CD4-positive, CD25-positive, alpha-beta regulatory T cell (primary cell): ENCODE data around the gene CUX1. TPM values are rescaled to one million over a fixed set of nuclear protein-coding genes. Genes with fewer than 3 reads are reported as not detected.
A peak's percentile ranks its signal among the peaks of the same experiment; 100 is the strongest.

Experiments
- ATAC-seq, 2 donors: fragments of 150-1000 bp; cut with Tn5 transposase; one replicate each; pipeline ENCODE4 v1.10.0; 2021; ENCODE audit warnings: low read depth in 2 of 2, moderate number of reproducible peaks in 2 of 2, moderate library complexity in 1 of 2
- DNase-seq, 3 donors: peaks; one replicate each; pipeline versions ENCODE4 v3.0.0 to v3.0.0-alpha.2; 2012 to 2022; ENCODE audit warnings: mixed read lengths in 1 of 3
- H3K27ac ChIP-seq: one replicate; pipeline ENCODE4 v1.7.0; 2013; ENCODE audit warnings: mild to moderate bottlenecking, low read length; ENCODE audit not compliant: insufficient read depth, poor library complexity, severe bottlenecking
- H3K27me3 ChIP-seq: one replicate; pipeline ENCODE4 v1.7.0; 2013; ENCODE audit warnings: low read length; ENCODE audit not compliant: control insufficient read depth, insufficient read depth
- H3K36me3 ChIP-seq: one replicate; pipeline ENCODE4 v1.7.0; 2013; ENCODE audit warnings: mild to moderate bottlenecking, low read length, moderate library complexity; ENCODE audit not compliant: control insufficient read depth, insufficient read depth
- H3K4me1 ChIP-seq: 2 replicates; pipeline ENCODE4 v1.7.0; 2013; ENCODE audit warnings: mild to moderate bottlenecking, low read length; ENCODE audit not compliant: insufficient read depth, control insufficient read depth, poor library complexity, severe bottlenecking
- H3K4me3 ChIP-seq: one replicate; pipeline ENCODE4 v1.7.0; 2013; ENCODE audit warnings: low read depth, mild to moderate bottlenecking, low read length, moderate library complexity
- H3K9me3 ChIP-seq, 2 experiments: 1 replicate in 1 of 2; 2 replicates in 1 of 2; pipeline ENCODE4 v1.7.0; 2013; ENCODE audit warnings: low read length in 2 of 2, mild to moderate bottlenecking in 1 of 2, moderate library complexity in 1 of 2; ENCODE audit not compliant: control insufficient read depth in 2 of 2
- H3K27ac Mint-ChIP-seq, 3 donors: one replicate each; pipeline ENCODE4 v1.8.0; 2020 to 2022; ENCODE audit warnings: mild to moderate bottlenecking in 3 of 3, mixed read lengths in 3 of 3, moderate library complexity in 2 of 3
- H3K27me3 Mint-ChIP-seq: one replicate; pipeline ENCODE4 v1.8.0; 2022; ENCODE audit warnings: mild to moderate bottlenecking, mixed read lengths
- H3K36me3 Mint-ChIP-seq: one replicate; pipeline ENCODE4 v1.8.0; 2020; ENCODE audit warnings: mixed read lengths
- H3K4me1 Mint-ChIP-seq, 4 donors: one replicate each; pipeline ENCODE4 v1.8.0; 2020 to 2022; ENCODE audit warnings: mixed read lengths in 4 of 4, mild to moderate bottlenecking in 1 of 4
- H3K4me3 Mint-ChIP-seq, 4 donors: one replicate each; pipeline ENCODE4 v1.8.0; 2020 to 2022; ENCODE audit warnings: mild to moderate bottlenecking in 4 of 4, mixed read lengths in 4 of 4, moderate library complexity in 3 of 4
- H3K9me3 Mint-ChIP-seq, 7 donors: one replicate each; pipeline ENCODE4 v1.8.0; 2020 to 2022; ENCODE audit warnings: mixed read lengths in 7 of 7, mild to moderate bottlenecking in 3 of 7, moderate library complexity in 2 of 7
- polyA plus RNA-seq, 4 donors: library from polyadenylated mRNA; unstranded; fragments of 300-500 nt; fragmentation: Illumina TruSeq; gene quantifications; one replicate each; pipeline ENCODE4 v1.2.3, GENCODE V29; 2021
- total RNA-seq: library from RNA; stranded (reverse); gene quantifications from one replicate; pipeline ENCODE4 v1.2.3, GENCODE V29; 2022

CUX1 gene
- total and polyA plus RNA-seq, 5 donors from 2014 or later = 6.0 to 45.1 (median 7.8) TPM

DNA sequence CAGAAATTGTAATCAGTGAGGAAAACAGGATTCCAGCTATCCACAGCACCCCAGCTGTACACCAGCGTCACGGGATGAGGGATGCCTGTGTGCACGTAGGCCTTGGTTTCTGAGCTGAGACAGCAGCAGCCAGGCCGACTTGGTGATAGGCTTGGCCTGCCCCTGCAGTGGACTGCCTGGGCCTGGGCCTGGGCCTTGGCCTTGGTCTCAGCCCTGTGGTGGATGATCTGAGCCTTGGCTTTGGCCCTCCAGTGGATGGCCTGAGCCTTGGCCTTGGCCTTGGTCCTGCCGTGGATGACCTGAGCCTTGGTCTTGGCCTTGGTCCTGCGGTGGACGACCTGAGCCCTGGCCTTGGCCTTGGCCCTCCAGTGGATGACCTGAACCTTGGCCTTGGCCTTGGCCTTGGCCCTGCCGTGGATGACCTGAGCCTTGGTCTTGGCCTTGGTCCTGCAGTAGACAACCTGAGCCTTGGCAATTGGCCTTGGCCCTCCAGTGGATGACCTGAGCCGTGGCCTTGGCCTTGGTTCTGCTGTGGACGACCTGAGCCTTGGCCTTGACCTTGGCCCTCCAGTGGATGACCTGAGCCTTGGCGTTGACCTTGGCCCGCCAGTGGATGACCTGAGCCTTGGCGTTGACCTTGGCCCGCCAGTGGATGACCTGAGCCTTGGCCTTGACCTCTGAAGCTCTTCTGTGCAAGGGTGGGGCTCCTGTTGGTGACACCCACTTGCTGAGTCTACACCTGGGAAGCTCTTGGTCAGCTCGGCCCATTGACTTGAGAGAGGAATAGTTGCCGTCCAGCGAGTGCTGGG lies 93.8 kb downstream of the CUX1 start:
- ATAC-seq (no peak), DNase-seq (no peak)
- Mint-ChIP-seq H3K27ac (no peak overlapping the region), H3K9me3 (no peaks in the 10 kb centered on the region), H3K4me3 (no peak overlapping the region), H3K36me3 (peaks cover 12% of the 10 kb centered on the region), H3K4me1 (peaks cover 5 to 18% (median 11%) of the 10 kb centered on the region in 4 donors), H3K27me3 (no peaks in the 10 kb centered on the region)
- Histone ChIP-seq H3K27me3 (no peaks in the 10 kb centered on the region), H3K9me3 (no peaks in the 10 kb centered on the region), H3K36me3 (peaks cover 5% of the 10 kb centered on the region), H3K4me3 (no peak overlapping the region), H3K4me1 (no peaks in the 10 kb centered on the region), H3K27ac (no peak overlapping the region)

DNA sequence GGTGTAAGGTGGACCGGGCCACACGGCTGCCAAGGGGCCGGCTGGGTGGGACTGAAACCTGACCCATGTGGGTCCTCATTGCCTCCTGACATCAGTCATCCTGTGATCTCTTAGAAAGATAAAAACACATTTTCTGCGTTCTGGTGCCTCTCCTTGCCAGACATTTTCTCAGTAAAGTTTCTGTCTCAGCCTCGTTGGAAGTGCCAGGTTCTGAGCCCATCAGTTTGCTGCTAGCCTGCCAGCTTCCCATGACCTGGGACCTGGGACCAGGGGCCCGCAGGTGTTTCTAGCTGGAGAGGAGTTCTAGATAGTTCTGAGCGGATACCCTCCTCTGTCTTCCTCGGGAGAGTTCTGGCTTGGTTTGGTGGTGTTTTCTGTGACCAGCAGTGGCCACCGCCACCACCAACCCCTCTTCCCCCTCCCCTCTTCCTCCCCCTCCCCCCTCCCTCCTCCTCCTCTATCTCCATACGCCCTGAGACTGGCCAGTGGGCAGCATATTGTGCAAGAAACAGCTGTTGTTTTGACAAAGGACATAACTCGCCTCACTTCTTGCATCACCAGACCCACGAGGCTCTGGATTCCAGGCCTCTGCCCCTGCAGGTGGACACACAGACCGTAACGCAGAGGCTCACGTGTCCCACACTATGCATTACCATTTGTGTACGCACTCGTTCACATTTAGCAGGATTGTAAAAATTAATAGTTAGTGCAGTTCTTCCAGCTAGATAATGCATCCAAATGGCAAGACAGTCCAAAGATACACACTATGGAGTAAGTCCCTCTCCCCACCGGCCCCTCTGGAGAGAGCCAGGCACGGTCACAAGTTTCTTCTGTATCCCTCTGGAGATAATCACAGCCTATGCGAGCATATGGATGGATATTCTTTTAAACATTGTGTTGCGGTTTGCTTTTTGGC lies 94.6 kb downstream of the CUX1 start:
- peaks cover 5 to 18% (median 9%) of the 10 kb centered on the region in 4 donors for H3K4me1 Mint-ChIP-seq
- no peak overlapping the region for H3K27ac Mint-ChIP-seq
- no peak for ATAC-seq

DNA sequence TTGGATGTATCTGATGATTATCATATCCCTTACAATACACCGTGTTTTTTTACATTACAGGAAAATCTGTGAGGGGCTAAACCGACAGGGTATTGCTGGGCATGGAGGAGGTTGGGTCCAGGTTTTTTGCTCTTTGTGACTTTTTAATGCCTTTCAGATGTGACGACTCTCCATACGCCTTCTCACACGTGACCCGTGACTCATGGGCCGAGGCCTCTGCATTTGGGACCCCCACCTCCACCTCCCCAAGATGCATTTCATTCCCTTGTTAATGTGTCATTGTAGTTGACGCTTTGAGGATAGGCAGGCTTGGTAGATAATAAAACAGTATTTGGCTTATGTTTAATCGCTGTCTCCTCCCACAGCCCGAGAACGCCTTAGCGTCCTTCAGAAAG lies 95.3 kb downstream of the CUX1 start:
- H3K9me3 ChIP-seq = no peaks in the 10 kb centered on the region
- no peaks in the 10 kb centered on the region for H3K27me3 ChIP-seq
- Mint-ChIP-seq H3K36me3 (peaks cover 20% of the 10 kb centered on the region), H3K4me3 (no peak overlapping the region), H3K9me3 (no peaks in the 10 kb centered on the region), H3K27ac (peak overlapping the region in 1 of 3 donors; percentile 56), H3K4me1 (peaks cover 5 to 18% (median 10%) of the 10 kb centered on the region in 4 donors), H3K27me3 (no peaks in the 10 kb centered on the region)
- no peaks in the 10 kb centered on the region for H3K4me1 ChIP-seq
- H3K27ac ChIP-seq = no peak overlapping the region
- H3K36me3 ChIP-seq = peaks cover 17% of the 10 kb centered on the region
- no peak for DNase-seq
- no peak for ATAC-seq
- no peak overlapping the region for H3K4me3 ChIP-seq

More for the DNA sequence above, 94.6 kb downstream of the CUX1 start:
- Mint-ChIP-seq H3K9me3 (no peaks in the 10 kb centered on the region), H3K36me3 (peaks cover 17% of the 10 kb centered on the region), H3K4me3 (no peak overlapping the region), H3K27me3 (no peaks in the 10 kb centered on the region)
- H3K27me3 ChIP-seq = no peaks in the 10 kb centered on the region
- no peak for DNase-seq
- H3K4me3 ChIP-seq = no peak overlapping the region
- H3K9me3 ChIP-seq = no peaks in the 10 kb centered on the region
- H3K36me3 ChIP-seq = peaks cover 14% of the 10 kb centered on the region
- H3K27ac ChIP-seq = no peak overlapping the region
- no peaks in the 10 kb centered on the region for H3K4me1 ChIP-seq

DNA sequence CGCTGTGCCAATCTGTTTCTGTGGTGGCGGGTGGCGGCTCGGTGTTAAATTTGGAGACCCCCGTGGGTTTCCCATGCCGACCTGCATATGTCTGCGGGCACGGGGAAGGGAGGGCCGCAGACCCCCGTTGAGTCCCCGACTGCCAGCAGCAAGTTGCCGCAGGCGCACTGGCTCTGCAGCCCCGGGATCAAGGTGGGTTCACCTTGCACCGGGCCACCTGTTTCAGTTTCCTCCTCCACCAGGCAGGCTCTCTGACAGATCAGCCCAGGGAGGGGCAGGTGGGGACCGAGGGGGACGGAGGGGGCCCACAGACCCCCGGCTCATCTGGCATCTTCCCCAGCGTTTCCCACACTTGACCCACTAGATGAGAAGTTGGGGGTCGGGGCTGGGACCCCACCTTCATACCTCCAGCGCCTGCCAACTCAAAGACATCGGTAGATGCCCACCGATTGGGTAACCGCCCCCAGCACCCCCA lies 95.9 kb downstream of the CUX1 start:
- Histone ChIP-seq H3K36me3 (peaks cover 23% of the 10 kb centered on the region), H3K9me3 (no peaks in the 10 kb centered on the region), H3K27ac (no peak overlapping the region), H3K4me1 (no peaks in the 10 kb centered on the region), H3K4me3 (no peak overlapping the region), H3K27me3 (no peaks in the 10 kb centered on the region)
- Mint-ChIP-seq H3K27me3 (no peaks in the 10 kb centered on the region), H3K36me3 (peaks cover 22% of the 10 kb centered on the region), H3K4me3 (no peak overlapping the region), H3K9me3 (no peaks in the 10 kb centered on the region), H3K4me1 (peaks cover 5 to 18% (median 10%) of the 10 kb centered on the region in 4 donors), H3K27ac (no peak overlapping the region)
- ATAC-seq (no peak), DNase-seq (no peak)

DNA sequence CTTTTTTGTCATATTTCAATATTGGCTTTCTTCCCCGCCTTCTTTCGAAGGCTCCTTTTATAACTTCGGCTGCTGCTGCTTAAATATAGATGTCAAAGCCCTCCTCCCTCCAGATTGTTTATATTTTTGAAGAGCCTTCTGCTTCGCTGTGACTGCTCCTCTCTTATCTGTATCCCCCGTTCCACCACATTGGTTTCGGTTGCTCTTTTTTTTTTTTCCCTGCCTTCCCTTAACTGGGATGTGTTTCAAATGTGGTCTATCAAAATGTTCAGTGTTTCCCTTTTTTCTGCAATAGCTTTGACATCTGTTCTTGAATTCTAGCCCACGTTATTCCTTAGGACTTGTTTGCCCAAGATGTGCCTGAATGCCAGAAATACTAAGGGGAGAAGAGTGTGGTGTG lies 96.4 kb downstream of the CUX1 start:
- Histone ChIP-seq H3K27ac (no peak overlapping the region), H3K4me1 (no peaks in the 10 kb centered on the region), H3K4me3 (no peak overlapping the region), H3K36me3 (peaks cover 24% of the 10 kb centered on the region), H3K27me3 (no peaks in the 10 kb centered on the region), H3K9me3 (no peaks in the 10 kb centered on the region)
- Mint-ChIP-seq H3K4me3 (no peak overlapping the region), H3K4me1 (peaks cover 5 to 18% (median 9%) of the 10 kb centered on the region in 4 donors), H3K27ac (peak overlapping the region in 1 of 3 donors; percentile 16), H3K9me3 (no peaks in the 10 kb centered on the region), H3K36me3 (peaks cover 22% of the 10 kb centered on the region), H3K27me3 (no peaks in the 10 kb centered on the region)
- ATAC-seq (no peak), DNase-seq (no peak)

DNA sequence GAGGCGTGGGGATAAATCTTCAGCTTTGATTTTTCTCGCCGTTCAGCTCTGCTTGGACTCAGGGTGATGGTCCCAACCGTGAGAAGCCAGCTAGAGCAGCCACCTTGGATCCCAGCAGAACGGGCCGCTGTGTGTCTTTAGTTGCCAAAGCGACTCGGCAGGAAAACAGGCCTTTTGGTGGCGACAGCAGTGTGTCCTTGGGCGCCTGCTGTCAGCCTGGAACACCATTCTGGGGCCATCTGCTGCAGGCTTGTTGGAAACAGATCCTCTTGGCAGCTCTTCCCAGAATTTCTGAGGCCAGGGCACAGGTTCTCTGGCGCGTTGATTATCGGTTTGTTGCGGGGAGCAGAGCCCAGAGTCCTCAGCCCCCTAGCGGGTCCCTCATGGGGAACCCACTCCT lies 97.6 kb downstream of the CUX1 start:
- Mint-ChIP-seq H3K4me1 (peaks cover 5 to 17% (median 11%) of the 10 kb centered on the region in 4 donors), H3K4me3 (no peak overlapping the region), H3K36me3 (peaks cover 26% of the 10 kb centered on the region), H3K9me3 (no peaks in the 10 kb centered on the region), H3K27me3 (no peaks in the 10 kb centered on the region), H3K27ac (no peak overlapping the region)
- H3K36me3 ChIP-seq = peaks cover 24% of the 10 kb centered on the region
- no peaks in the 10 kb centered on the region for H3K9me3 ChIP-seq
- ATAC-seq (no peak), DNase-seq (no peak)
- no peaks in the 10 kb centered on the region for H3K4me1 ChIP-seq
- H3K27me3 ChIP-seq = no peaks in the 10 kb centered on the region
- no peak overlapping the region for H3K27ac ChIP-seq
- no peak overlapping the region for H3K4me3 ChIP-seq

DNA sequence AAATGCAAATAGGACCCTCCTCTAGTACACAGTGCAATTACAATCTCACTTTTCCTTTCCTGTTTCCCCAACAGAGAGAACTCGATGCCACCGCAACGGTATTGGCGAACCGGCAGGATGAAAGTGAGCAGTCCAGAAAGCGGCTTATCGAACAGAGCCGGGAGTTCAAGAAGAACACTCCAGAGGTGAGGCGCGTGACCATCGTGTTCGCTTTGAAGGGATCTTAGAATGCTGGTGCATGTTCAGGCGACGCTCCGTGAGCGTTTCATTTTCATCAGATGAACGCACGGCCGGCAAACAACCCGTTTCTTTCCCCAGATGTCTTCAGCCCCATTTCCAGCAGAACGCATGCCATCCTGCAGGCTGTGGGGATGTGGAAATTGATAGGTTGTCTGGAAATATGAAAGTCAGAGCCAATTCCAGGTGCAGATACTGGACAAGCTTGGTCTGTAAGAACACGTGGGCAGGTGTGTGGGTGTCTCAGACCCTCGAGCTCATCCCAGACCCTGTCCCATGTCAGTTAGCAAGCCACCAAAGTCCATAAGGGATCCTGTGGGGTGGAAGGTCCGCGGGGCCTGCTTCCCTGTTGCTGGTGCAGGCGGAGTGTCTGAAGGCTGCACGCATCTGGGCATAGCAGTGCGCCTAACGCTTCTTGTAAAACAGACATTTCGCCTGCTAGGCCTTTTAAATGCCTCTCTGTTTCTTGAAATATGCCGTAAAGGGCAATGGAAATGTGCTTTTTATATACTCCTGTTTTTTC lies 98.8 kb downstream of the CUX1 start:
- peaks cover 5 to 17% (median 11%) of the 10 kb centered on the region in 4 donors for H3K4me1 Mint-ChIP-seq
- H3K36me3 ChIP-seq = peaks cover 24% of the 10 kb centered on the region
- H3K27ac Mint-ChIP-seq = peak overlapping the region in 1 of 3 donors; percentile 5
- no peaks in the 10 kb centered on the region for H3K4me1 ChIP-seq
- H3K4me3 Mint-ChIP-seq = no peak overlapping the region
- no peaks in the 10 kb centered on the region for H3K9me3 Mint-ChIP-seq
- H3K36me3 Mint-ChIP-seq = peaks cover 26% of the 10 kb centered on the region
- H3K27me3 ChIP-seq = no peaks in the 10 kb centered on the region
- no peak for DNase-seq
- no peak overlapping the region for H3K4me3 ChIP-seq
- no peak overlapping the region for H3K27ac ChIP-seq
- no peaks in the 10 kb centered on the region for H3K9me3 ChIP-seq
- no peaks in the 10 kb centered on the region for H3K27me3 Mint-ChIP-seq
- no peak for ATAC-seq
